Endothelial cell of umbilical vein (primary cell): ENCODE results near the gene PLEKHA5. TPM values are rescaled to one million over a fixed set of nuclear protein-coding genes. Genes with fewer than 3 reads are reported as not detected.

Experiments used
- BruUV-seq: library from RNA; stranded (reverse); fragments of 400-500 nt; replicated peaks from 2 replicates; lab custom pipeline; 2021; lab: Mats Ljungman, UMichigan
- CTCF ChIA-PET: fragments of 300-600, 350-600 bp; sonication (Branson Sonifier 250); formaldehyde crosslinking; loops from one replicate; lab custom pipeline; 2021; ENCODE audit warnings: antibody characterized with exemption, inconsistent platforms; lab: Charles Lee
- POLR2A ChIA-PET: fragments of 300-600, 350-600 bp; sonication (Branson Sonifier 250); formaldehyde crosslinking; loops from one replicate; lab custom pipeline; 2021; ENCODE audit warnings: antibody characterized with exemption, inconsistent platforms; lab: Charles Lee
- DNase-seq: peaks from one replicate; pipeline ENCODE4 v3.0.0-alpha.2; 2011; ENCODE audit warnings: low read depth, low spot score
- FAIRE-seq: peaks from 2 replicates; lab custom pipeline; 2011; peaks lifted over from hg19 to GRCh38; lab: Jason Lieb, UNC
- H2AFZ ChIP-seq: 2 replicates; pipeline ENCODE4 v1.6.0; 2012; ENCODE audit warnings: low read depth, low read length, control low read depth, inconsistent platforms
- H3K27ac ChIP-seq: 2 replicates; pipeline ENCODE4 v1.5.1; 2011; ENCODE audit warnings: low read depth, mild to moderate bottlenecking, control low read depth, low read length, moderate library complexity; ENCODE audit not compliant: insufficient read depth
- H3K27me3 ChIP-seq, 2 experiments: 2 replicates each; pipeline versions ENCODE4 v1.6.0 to v1.6.1; 2011; ENCODE audit warnings: low read length in 2 of 2, mixed read lengths in 1 of 2; ENCODE audit not compliant: control insufficient read depth in 2 of 2, insufficient read depth in 2 of 2
- H3K36me3 ChIP-seq, 2 experiments: 2 replicates in 1 of 2; 3 replicates in 1 of 2; pipeline ENCODE4 v1.5.1; 2011; ENCODE audit warnings: low read length in 2 of 2, mild to moderate bottlenecking in 1 of 2, moderate library complexity in 1 of 2; ENCODE audit not compliant: control insufficient read depth in 2 of 2, insufficient read depth in 2 of 2; ENCODE audit errors: extremely low read depth in 1 of 2
- H3K4me1 ChIP-seq: 3 replicates; pipeline ENCODE4 v1.5.1; 2011; ENCODE audit warnings: mild to moderate bottlenecking, low read length; ENCODE audit not compliant: control insufficient read depth, insufficient read depth; ENCODE audit errors: extremely low read depth
- H3K4me2 ChIP-seq: 2 replicates; pipeline ENCODE4 v1.6.1; 2011; ENCODE audit warnings: low read length, control low read depth, mixed read lengths; ENCODE audit not compliant: insufficient read depth
- H3K4me3 ChIP-seq, 3 experiments: fragments of 200-600 bp in 1 of 3; sonication (generic), shearing (Covaris generic) in 1 of 3; replicated peaks in 1 of 3; 2 replicates each; pipeline ENCODE4 v1.5.1; 2011 to 2016; ENCODE audit warnings: control low read depth in 3 of 3, low read length in 3 of 3, mild to moderate bottlenecking in 2 of 3, inconsistent platforms in 1 of 3, low read depth in 1 of 3, moderate library complexity in 1 of 3; ENCODE audit not compliant: insufficient read depth in 1 of 3
- H3K79me2 ChIP-seq: 2 replicates; pipeline ENCODE4 v1.6.0; 2012; ENCODE audit warnings: low read length, inconsistent platforms; ENCODE audit not compliant: control insufficient read depth, insufficient read depth
- H3K9ac ChIP-seq: replicated peaks from 2 replicates; pipeline ENCODE3; 2011; ENCODE audit warnings: low read length, control low read depth; ENCODE audit not compliant: insufficient read depth; ENCODE audit errors: extremely low read depth
- H3K9me1 ChIP-seq: replicated peaks from 3 replicates; pipeline ENCODE4 v1.6.0; 2011; ENCODE audit warnings: mild to moderate bottlenecking, low read length; ENCODE audit not compliant: control insufficient read depth, insufficient read depth; ENCODE audit errors: extremely low read depth
- H3K9me3 ChIP-seq: replicated peaks from 2 replicates; pipeline ENCODE4 v1.5.1; 2012; ENCODE audit warnings: low read length, inconsistent platforms; ENCODE audit not compliant: control insufficient read depth, insufficient read depth
- H4K20me1 ChIP-seq: replicated peaks from 2 replicates; pipeline ENCODE3; 2011; ENCODE audit warnings: mild to moderate bottlenecking, low read length; ENCODE audit not compliant: control insufficient read depth, insufficient read depth; ENCODE audit errors: extremely low read depth
- CTCF ChIP-seq, 2 donors: IDR thresholded peaks; 1 replicate in 1 of 2; 2 replicates in 1 of 2; pipeline ENCODE4 v1.5.1; 2011; ENCODE audit warnings: low read length in 2 of 2, mild to moderate bottlenecking in 2 of 2, moderate library complexity in 2 of 2, control low read depth in 1 of 2, inconsistent platforms in 1 of 2, low read depth in 1 of 2; ENCODE audit not compliant: insufficient read depth in 1 of 2; ENCODE audit errors: extremely low read depth in 1 of 2
- EZH2 ChIP-seq: IDR thresholded peaks from 2 replicates; pipeline ENCODE4 v1.6.1; 2012; ENCODE audit warnings: borderline replicate concordance, low read depth, mild to moderate bottlenecking, moderate library complexity, low read length, inconsistent platforms; ENCODE audit not compliant: severe bottlenecking
- FOS ChIP-seq: IDR thresholded peaks from 2 replicates; pipeline ENCODE4 v1.6.1; 2011; ENCODE audit warnings: mild to moderate bottlenecking, low read length, moderate library complexity, borderline replicate concordance; ENCODE audit not compliant: insufficient read depth
- GATA2 ChIP-seq: IDR thresholded peaks from 2 replicates; pipeline ENCODE4 v1.7.0; 2011; ENCODE audit warnings: low read depth, mild to moderate bottlenecking, moderate library complexity, mixed read lengths, low read length; ENCODE audit not compliant: insufficient read length, insufficient read depth
- JUN ChIP-seq: IDR thresholded peaks from 2 replicates; pipeline ENCODE4 v1.6.1; 2011; ENCODE audit warnings: borderline replicate concordance, low read depth; ENCODE audit not compliant: insufficient read length, insufficient read depth
- MAX ChIP-seq: IDR thresholded peaks from 2 replicates; pipeline ENCODE4 v1.6.1; 2011; ENCODE audit not compliant: insufficient read depth, insufficient read length
- MYC ChIP-seq: IDR thresholded peaks from one replicate; pipeline ENCODE4 v1.6.1; 2011; ENCODE audit warnings: mild to moderate bottlenecking, low read depth, low read length
- POLR2A ChIP-seq: IDR thresholded peaks from 2 replicates; pipeline ENCODE4 v1.6.1; 2012; ENCODE audit warnings: low read depth, mild to moderate bottlenecking, control low read depth, low read length
- POLR2AphosphoS5 ChIP-seq: IDR thresholded peaks from 2 replicates; pipeline ENCODE4 v1.6.1; 2012; ENCODE audit warnings: low read depth, mild to moderate bottlenecking, control low read depth, low read length, moderate library complexity; ENCODE audit not compliant: insufficient read depth
- dilution Hi-C: fragments of 300-500 bp; cut with MboI; formaldehyde crosslinking; loops from one replicate; pipeline ENCODE4 v1.15.0; 2019; ENCODE audit warnings: low sequenced_read_pairs; ENCODE audit not compliant: extremely low pct_ligation_motif_present
- intact Hi-C: fragments of 100-400 bp; cut with micrococcal nuclease; formaldehyde crosslinking; loops from one replicate; pipeline ENCODE4 v1.10.0; 2022
- polyA plus RNA-seq, 4 experiments: library from polyadenylated mRNA; depleted of rRNA in 3 of 4; stranded (reverse) in 3 of 4; unstranded in 1 of 4; fragments of >200 nt; gene quantifications; 2 replicates each; pipeline versions ENCODE4 v1.2.1 to v1.2.3, GENCODE V29; 2011 to 2012; ENCODE audit warnings: missing spikeins in 1 of 4
- total RNA-seq: library from RNA; stranded (reverse); gene quantifications from 2 replicates; pipeline ENCODE4 v1.2.3, GENCODE V29; 2021

Gene PLEKHA5
- total and polyA plus RNA-seq, 2 donors (not counting 3 experiments of a cell fraction or from before 2014, with no cell fraction given): 2.5 to 12.7 TPM

- Histone ChIP-seq H3K4me1 (no peaks in the 10 kb centered on the region), H3K9ac (no peak overlapping the region), H3K9me1 (no peaks in the 10 kb centered on the region), H4K20me1 (no peaks in the 10 kb centered on the region), H3K79me2 (no peaks in the 10 kb centered on the region), H3K4me2 (no peak overlapping the region), H2AFZ (no peak overlapping the region), H3K27ac (no peak overlapping the region), H3K36me3 (no peaks in the 10 kb centered on the region), H3K9me3 (no peaks in the 10 kb centered on the region), H3K27me3 (no peaks in the 10 kb centered on the region), H3K4me3 (no peak overlapping the region)
- CTCF ChIA-PET: interaction anchor here (0.9 kb wide), 1 partner anchor 31 kb away, joined by 3 read pairs; no protein-coding TSS in a partner anchor
- dilution Hi-C loops (no loop called here), intact Hi-C loops (no loop called here)
- DNase-seq (no peak), FAIRE-seq (no peak)
- BruUV-seq: no TSS peak
- TF ChIP-seq POLR2AphosphoS5 (no peak), POLR2A (no peak), MYC (no peak), FOS (no peak)
- POLR2A ChIA-PET: no interaction called here
Observed at GRCh38 chr12:19382563-19382962, 253.0 kb downstream of the PLEKHA5 start.

- no TSS peak for BruUV-seq
- ChIA-PET POLR2A (no interaction called here), CTCF (no interaction called here)
- H2AFZ ChIP-seq: no peak overlapping the region
- no peak overlapping the region for H3K4me3 ChIP-seq
- no peaks in the 10 kb centered on the region for H3K4me1 ChIP-seq
- H3K9me1 ChIP-seq: no peaks in the 10 kb centered on the region
- TF ChIP-seq POLR2A: no peak
- TF ChIP-seq MYC: no peak
- TF ChIP-seq JUN: no peak
- TF ChIP-seq POLR2AphosphoS5: no peak
- no peak for TF ChIP-seq EZH2
- TF ChIP-seq GATA2: no peak
- no peak for TF ChIP-seq FOS
- TF ChIP-seq CTCF (IDR thresholded peaks at IDR 0.05; ENCODE audit: extremely low read depth in 1 of 2, insufficient read depth in 1 of 2, low read depth in 1 of 2, low read length in 2 of 2): no peak
- no peak for TF ChIP-seq MAX
- no peaks in the 10 kb centered on the region for H4K20me1 ChIP-seq
- no peak overlapping the region for H3K27ac ChIP-seq
- H3K9ac ChIP-seq: no peak overlapping the region
- FAIRE-seq (no peak), DNase-seq (no peak)
- no peaks in the 10 kb centered on the region for H3K36me3 ChIP-seq
- no peaks in the 10 kb centered on the region for H3K9me3 ChIP-seq
- no peaks in the 10 kb centered on the region for H3K79me2 ChIP-seq
- no peaks in the 10 kb centered on the region for H3K27me3 ChIP-seq
- dilution Hi-C loops (no loop called here), intact Hi-C loops (no loop called here)
- no peak overlapping the region for H3K4me2 ChIP-seq
Observed at GRCh38 chr12:19387161-19387560, 257.6 kb downstream of the PLEKHA5 start.
